GM12873 (cell line): ENCODE data around the gene TAF15.
A peak's percentile ranks its signal among the peaks of the same experiment; 100 is the strongest.

Source experiments
- CTCF ChIP-seq: IDR thresholded peaks from 2 replicates; pipeline ENCODE4 v1.5.1; 2012; ENCODE audit warnings: low read depth, mild to moderate bottlenecking, moderate library complexity, low read length, control low read depth; ENCODE audit not compliant: insufficient read depth; ENCODE audit errors: missing control alignments

Gene TAF15

DNA sequence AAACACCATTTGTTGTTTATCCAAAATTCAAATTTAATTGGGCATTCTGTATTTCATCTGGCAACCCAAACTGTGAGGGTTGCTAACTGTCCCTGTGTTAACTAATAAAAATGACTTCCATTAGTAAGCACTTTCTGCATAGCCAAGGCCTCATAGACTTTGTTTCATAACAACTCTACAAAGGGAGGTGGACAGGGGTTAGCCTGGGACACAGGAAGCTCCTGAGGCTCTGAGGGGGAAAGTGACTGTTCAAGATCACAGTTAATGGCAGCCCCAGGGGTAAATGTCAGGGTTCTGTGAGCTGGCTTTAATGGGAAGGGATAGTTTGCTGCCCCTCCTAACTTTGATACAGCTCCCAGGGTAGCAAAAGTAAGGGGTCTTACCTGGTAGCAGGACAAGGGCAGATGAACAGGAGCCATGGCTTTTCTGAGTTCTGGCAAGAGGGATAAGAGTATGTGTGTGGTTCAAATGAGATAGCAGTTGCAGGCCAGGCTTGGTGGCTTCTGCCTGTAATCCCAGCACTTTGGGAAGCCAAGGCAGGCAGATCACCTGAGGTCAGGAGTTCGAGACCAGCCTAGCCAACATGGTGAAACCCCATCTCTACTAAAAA is 57.2 kb downstream of the TAF15 start:
- no peak for TF ChIP-seq CTCF

DNA sequence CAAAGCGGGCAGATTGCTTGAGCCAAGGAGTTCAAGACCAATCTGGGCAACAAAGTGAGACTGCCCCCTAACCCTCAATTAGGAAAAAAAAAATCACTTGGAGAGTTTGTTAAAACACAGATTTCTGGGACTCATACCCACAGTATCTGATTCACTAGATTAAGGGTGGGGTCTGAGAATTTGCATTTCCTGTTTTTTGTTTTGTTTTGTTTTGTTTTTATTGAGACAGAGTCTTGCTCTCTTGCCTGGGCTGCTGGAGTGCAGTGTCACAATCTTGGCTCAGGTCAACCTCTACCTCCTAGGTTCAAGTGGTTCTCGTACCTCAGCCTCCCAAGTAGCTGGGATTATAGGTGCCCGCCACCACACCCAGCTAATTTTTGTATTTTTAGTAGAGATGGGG is 58.3 kb downstream of the TAF15 start:
- no peak for TF ChIP-seq CTCF

- TF ChIP-seq CTCF, result no peak
Observed at GRCh38 chr17:35868737-35869136, 59.5 kb downstream of the TAF15 start, which contains the start of gene HEATR9. Gene HEATR9, minus strand, starts transcription at chr17:35868891. Its CDS starts 149 bp downstream, at chr17:35868742.

- peak; percentile 30 for TF ChIP-seq CTCF
Observed at GRCh38 chr17:35870906-35871819, 61.9 kb downstream of the TAF15 start.

DNA sequence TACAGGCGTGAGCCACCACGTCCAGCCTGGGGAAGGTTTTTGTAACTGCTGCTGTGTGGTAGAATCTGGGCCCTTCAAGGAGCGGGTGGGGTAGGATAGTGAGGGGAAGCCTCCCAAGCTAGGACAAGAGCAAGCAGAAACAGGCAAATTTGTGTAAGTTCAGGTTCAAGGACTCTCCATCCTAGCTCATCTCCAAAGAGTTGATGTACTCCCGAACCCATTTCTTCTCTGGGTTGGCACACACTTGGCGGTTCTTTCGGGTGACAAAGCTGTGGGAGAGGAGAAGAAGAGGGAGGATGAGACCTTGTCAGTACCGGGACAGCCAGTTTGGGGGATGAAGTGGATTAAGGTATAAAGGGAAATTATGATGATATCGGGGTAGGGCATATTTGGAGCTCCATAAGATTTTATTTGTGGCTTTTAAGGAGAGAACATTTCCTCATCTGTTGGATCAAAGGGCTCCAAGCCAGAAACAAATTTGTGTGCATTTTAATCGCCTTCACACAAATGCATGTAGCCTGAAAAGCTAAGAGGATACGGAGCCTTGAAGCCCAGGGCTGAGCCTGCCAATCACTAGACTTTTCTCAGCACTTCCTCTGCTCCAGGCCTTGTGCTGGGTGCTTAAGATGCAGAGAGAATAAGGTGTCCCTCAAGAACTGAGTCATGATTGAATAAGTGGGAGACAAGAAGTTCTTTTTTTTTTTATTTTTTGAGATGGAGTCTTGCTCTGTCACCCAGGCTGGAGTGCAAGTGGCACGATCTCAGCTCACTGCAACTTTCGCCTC is 63.1 kb downstream of the TAF15 start:
- no peak for TF ChIP-seq CTCF

- no peak for TF ChIP-seq CTCF
Observed at GRCh38 chr17:35875072-35875799, 66.0 kb downstream of the TAF15 start.
